GM12892 (cell line): Measurements from ENCODE around the gene VRTN. TPM values are rescaled to one million over a fixed set of nuclear protein-coding genes. Genes with fewer than 3 reads are reported as not detected.

Experiments used
- DNase-seq: peaks from one replicate; pipeline ENCODE4 v3.0.0; 2011; ENCODE audit not compliant: insufficient read length
- FAIRE-seq: peaks from 2 replicates; lab custom pipeline; 2011; peaks lifted over from hg19 to GRCh38; lab: Jason Lieb, UNC
- POLR2A ChIP-seq: IDR thresholded peaks from 2 replicates; pipeline ENCODE4 v1.6.1; 2011; ENCODE audit warnings: low read depth, low read length, control low read depth
- POLR2AphosphoS5 ChIP-seq: IDR thresholded peaks from 2 replicates; pipeline ENCODE4 v1.6.1; 2011; ENCODE audit warnings: low read depth, low read length, control low read depth
- TAF1 ChIP-seq: IDR thresholded peaks from 2 replicates; pipeline ENCODE4 v1.6.1; 2011; ENCODE audit warnings: low read depth, mild to moderate bottlenecking, control low read depth, low read length, borderline replicate concordance
- polyA plus RNA-seq: library from polyadenylated mRNA; unstranded; fragments of >200 nt; gene quantifications from one replicate; pipeline ENCODE4 v1.2.1, GENCODE V29; 2012; ENCODE audit warnings: missing spikeins, inconsistent platforms; ENCODE audit not compliant: missing spikeins

The VRTN gene
- polyA plus RNA-seq = not detected

GRCh38 chr14:74348241-74348734, at the start of gene VRTN:
Gene VRTN, plus strand, starts transcription at chr14:74348471. Its CDS starts 8,313 bp downstream, at chr14:74356784.
- no peak for DNase-seq
- TF ChIP-seq POLR2AphosphoS5 (no peak), POLR2A (no peak), TAF1 (no peak)
- no peak for FAIRE-seq

GRCh38 chr14:74299061-74299545, 49.2 kb upstream of the VRTN start:
- DNase-seq (no peak), FAIRE-seq (no peak)
- TF ChIP-seq TAF1 = no peak
- TF ChIP-seq POLR2A = no peak
- TF ChIP-seq POLR2AphosphoS5 = no peak

GRCh38 chr14:74301594-74302151, 46.6 kb upstream of the VRTN start:
- FAIRE-seq (no peak), DNase-seq (no peak)
- TF ChIP-seq TAF1 (no peak), POLR2A (no peak), POLR2AphosphoS5 (no peak)

GRCh38 chr14:74302152-74302628, 46.1 kb upstream of the VRTN start:
- FAIRE-seq (no peak), DNase-seq (no peak)
- TF ChIP-seq TAF1 = no peak
- TF ChIP-seq POLR2AphosphoS5 = no peak
- no peak for TF ChIP-seq POLR2A

GRCh38 chr14:74302634-74303569, 45.4 kb upstream of the VRTN start, which contains the start of gene ABCD4:
Gene ABCD4, minus strand, starts transcription at chr14:74302934. Its CDS starts 22 bp downstream, at chr14:74302912.
- FAIRE-seq (peak; percentile 73), DNase-seq (peak; percentile 76)
- TF ChIP-seq TAF1 (peak; percentile 68; the same call in 1 of the 2 replicates), POLR2A (peak; percentile 90), POLR2AphosphoS5 (peak; percentile 71)

GRCh38 chr14:74308695-74309094, 39.6 kb upstream of the VRTN start:
- TF ChIP-seq TAF1 (no peak), POLR2AphosphoS5 (no peak), POLR2A (no peak)
- no peak for DNase-seq
- FAIRE-seq = no peak

GRCh38 chr14:74309125-74310022, 38.9 kb upstream of the VRTN start:
- FAIRE-seq (no peak), DNase-seq (no peak)
- no peak for TF ChIP-seq POLR2AphosphoS5
- no peak for TF ChIP-seq TAF1
- TF ChIP-seq POLR2A = no peak

GRCh38 chr14:74312161-74312560, 36.1 kb upstream of the VRTN start:
- DNase-seq (no peak), FAIRE-seq (no peak)
- no peak for TF ChIP-seq POLR2AphosphoS5
- no peak for TF ChIP-seq POLR2A
- TF ChIP-seq TAF1 = no peak

GRCh38 chr14:74313601-74314000, 34.7 kb upstream of the VRTN start:
- TF ChIP-seq POLR2A = no peak
- no peak for TF ChIP-seq POLR2AphosphoS5
- TF ChIP-seq TAF1 = no peak
- DNase-seq (no peak), FAIRE-seq (no peak)

GRCh38 chr14:74314576-74314975, 33.7 kb upstream of the VRTN start:
- FAIRE-seq (no peak), DNase-seq (no peak)
- TF ChIP-seq TAF1 (no peak), POLR2A (no peak), POLR2AphosphoS5 (no peak)

- TF ChIP-seq POLR2AphosphoS5 = no peak
- no peak for TF ChIP-seq TAF1
- no peak for TF ChIP-seq POLR2A
- no peak for DNase-seq
- FAIRE-seq = no peak
Measured at GRCh38 chr14:74324931-74325361, 23.3 kb upstream of the VRTN start.
